PFSK-1 (cell line): Measurements from ENCODE around the gene LNP1.

Experiments used
- FOXP2 ChIP-seq: optimal IDR thresholded peaks from 2 replicates; pipeline ENCODE3; 2011; ENCODE audit warnings: borderline replicate concordance, control low read depth, inconsistent platforms; ENCODE audit not compliant: insufficient read depth; ENCODE audit errors: extremely low read length, extremely low read depth
- POLR2AphosphoS5 ChIP-seq: IDR thresholded peaks from 2 replicates; pipeline ENCODE4 v1.6.1; 2012; ENCODE audit warnings: low read depth, mild to moderate bottlenecking, control low read depth, low read length, moderate library complexity
- SIN3A ChIP-seq: IDR thresholded peaks from 2 replicates; pipeline ENCODE4 v1.6.1; 2012; ENCODE audit warnings: mild to moderate bottlenecking, low read length, moderate library complexity, borderline replicate concordance; ENCODE audit not compliant: insufficient read depth
- TAF1 ChIP-seq: IDR thresholded peaks from 2 replicates; pipeline ENCODE4 v1.6.1; 2012; ENCODE audit warnings: low read length, control low read depth, borderline replicate concordance; ENCODE audit not compliant: insufficient read depth
- TF ChIP-seq, protein P1 (sequence below), 2 experiments: IDR thresholded peaks; 2 replicates each; pipeline versions ENCODE4 v1.6.1 to v1.8.0; 2011 to 2012; ENCODE audit warnings: low read depth in 2 of 2, low read length in 2 of 2, control low read depth in 1 of 2, inconsistent platforms in 1 of 2, mild to moderate bottlenecking in 1 of 2, moderate library complexity in 1 of 2; ENCODE audit not compliant: insufficient read depth in 1 of 2

Gene LNP1

DNA sequence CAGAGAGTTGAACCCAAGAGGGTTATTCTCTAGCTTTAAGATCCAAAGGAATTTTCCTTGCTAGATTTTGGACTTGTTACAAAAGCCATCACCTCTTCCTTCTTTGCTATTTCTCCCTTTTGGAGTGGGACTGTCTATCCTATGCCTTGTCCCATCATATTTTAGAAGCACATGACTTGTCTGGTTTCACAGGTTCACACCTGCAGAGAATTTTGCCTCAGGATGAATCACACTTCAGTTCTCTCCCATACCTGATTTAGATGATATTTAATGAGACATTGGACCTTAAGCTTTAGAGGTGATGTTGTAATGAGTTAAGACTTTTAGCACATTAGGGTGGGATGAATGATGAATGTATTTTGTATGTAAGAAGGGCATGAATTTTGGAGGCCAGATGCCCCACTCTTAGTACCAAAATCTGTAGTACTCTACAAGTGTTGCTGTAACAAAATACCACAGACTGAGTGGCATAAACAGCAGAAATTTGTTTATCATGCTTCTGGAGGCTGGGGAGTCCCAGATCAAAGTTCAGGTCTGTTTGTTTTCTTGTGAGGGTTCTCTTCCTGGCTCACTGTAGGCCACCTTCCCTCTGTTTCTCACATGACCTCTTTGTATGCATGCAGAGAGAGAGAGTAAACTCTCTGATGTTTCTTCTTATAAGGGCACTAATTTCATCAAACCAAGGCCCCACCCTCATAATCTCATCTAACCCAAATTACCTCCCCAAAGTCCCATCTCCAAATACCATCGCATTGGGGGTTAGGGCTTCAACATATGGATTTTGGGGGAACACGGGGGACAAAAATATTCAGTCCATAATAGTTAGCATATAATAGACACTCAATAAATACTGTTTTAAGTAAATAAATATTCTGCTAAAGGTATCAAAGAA, 10.0 kb downstream of the LNP1 start:
- TF ChIP-seq SIN3A (no peak), POLR2AphosphoS5 (no peak), TAF1 (no peak), FOXP2 (no peak)
- TF ChIP-seq, protein P1, sequence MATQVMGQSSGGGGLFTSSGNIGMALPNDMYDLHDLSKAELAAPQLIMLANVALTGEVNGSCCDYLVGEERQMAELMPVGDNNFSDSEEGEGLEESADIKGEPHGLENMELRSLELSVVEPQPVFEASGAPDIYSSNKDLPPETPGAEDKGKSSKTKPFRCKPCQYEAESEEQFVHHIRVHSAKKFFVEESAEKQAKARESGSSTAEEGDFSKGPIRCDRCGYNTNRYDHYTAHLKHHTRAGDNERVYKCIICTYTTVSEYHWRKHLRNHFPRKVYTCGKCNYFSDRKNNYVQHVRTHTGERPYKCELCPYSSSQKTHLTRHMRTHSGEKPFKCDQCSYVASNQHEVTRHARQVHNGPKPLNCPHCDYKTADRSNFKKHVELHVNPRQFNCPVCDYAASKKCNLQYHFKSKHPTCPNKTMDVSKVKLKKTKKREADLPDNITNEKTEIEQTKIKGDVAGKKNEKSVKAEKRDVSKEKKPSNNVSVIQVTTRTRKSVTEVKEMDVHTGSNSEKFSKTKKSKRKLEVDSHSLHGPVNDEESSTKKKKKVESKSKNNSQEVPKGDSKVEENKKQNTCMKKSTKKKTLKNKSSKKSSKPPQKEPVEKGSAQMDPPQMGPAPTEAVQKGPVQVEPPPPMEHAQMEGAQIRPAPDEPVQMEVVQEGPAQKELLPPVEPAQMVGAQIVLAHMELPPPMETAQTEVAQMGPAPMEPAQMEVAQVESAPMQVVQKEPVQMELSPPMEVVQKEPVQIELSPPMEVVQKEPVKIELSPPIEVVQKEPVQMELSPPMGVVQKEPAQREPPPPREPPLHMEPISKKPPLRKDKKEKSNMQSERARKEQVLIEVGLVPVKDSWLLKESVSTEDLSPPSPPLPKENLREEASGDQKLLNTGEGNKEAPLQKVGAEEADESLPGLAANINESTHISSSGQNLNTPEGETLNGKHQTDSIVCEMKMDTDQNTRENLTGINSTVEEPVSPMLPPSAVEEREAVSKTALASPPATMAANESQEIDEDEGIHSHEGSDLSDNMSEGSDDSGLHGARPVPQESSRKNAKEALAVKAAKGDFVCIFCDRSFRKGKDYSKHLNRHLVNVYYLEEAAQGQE (IDR thresholded peaks at IDR 0.05; ENCODE audit: insufficient read depth in 1 of 2, low read depth in 2 of 2, low read length in 2 of 2), result no peak

DNA sequence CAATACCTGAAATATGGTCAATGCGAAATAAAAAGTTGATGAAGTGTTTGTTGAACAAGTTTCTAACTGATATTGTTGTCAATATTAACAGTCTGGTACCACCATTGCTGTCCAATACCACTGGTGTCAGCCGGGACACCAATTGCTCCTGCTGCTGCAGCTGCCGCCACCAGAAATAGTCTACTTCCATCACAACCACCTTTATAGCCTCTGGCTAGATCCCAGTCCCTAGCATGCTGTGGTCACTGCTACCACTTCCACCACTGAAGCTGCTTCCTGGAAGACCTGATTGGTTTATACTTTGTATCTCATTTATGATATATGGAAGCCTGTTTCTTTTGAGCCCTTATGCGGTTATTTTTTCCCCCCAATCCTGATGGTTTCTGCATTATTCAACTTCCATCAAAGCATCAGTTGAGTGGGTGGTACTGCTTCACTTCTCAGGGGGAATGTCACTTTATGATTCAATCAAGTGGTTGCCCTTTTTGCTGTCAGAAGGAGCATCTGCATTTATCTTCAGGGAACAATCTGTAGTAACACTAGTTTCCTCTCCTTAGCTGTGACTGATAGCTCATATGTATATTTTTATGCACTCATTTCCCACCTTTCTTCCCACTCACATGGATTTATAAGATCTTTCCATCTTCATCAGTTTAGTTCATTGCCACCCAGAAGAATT, 11.7 kb downstream of the LNP1 start:
- TF ChIP-seq FOXP2 (no peak), POLR2AphosphoS5 (no peak), TAF1 (no peak), SIN3A (no peak)
- TF ChIP-seq, protein P1 (IDR thresholded peaks at IDR 0.05; ENCODE audit: insufficient read depth in 1 of 2, low read depth in 2 of 2, low read length in 2 of 2), result no peak

DNA sequence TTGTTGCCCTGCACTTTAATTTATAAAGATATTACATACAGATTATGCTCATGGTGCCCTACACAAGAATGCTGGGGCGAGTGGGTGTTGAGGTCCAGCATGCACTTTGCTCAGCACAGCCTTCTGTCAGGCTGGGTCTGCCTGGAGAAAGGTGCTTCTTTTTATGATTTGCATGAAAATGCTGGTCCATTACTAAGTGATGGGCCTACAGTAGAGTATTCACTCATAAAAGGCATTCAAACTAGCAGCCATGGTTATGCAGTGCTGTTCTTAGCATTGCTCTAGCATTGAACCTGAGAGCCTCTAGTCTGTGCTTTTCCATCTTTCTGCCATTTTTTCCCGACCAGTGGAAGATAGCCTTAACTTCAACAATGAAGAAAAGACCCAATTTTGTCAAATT, 12.3 kb downstream of the LNP1 start:
- TF ChIP-seq POLR2AphosphoS5, result no peak
- no peak for TF ChIP-seq SIN3A
- no peak for TF ChIP-seq TAF1
- TF ChIP-seq, protein P1 (IDR thresholded peaks at IDR 0.05; ENCODE audit: insufficient read depth in 1 of 2, low read depth in 2 of 2, low read length in 2 of 2), result no peak
- TF ChIP-seq FOXP2, result no peak

DNA sequence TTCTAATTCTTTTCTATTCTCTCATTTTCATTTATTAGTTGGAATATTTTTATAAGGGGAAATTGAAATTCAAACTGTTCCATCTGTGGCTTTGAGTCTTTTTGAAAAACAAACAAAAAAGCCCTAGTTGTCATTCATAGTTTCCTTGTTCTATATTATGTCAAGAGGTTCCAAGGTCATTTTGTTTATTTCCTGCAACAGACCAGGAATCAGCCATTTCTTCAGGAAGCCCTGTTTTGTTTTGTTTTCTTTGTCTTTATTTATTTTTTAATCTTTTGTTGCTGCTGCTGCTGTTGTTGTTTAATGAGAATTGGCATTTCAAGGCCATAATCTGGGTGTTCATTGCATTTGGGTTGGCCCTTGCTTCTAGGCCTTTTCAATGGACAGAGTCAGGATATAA, 14.8 kb downstream of the LNP1 start:
- TF ChIP-seq FOXP2 (no peak), POLR2AphosphoS5 (no peak), SIN3A (no peak), TAF1 (no peak)
- TF ChIP-seq, protein P1 (IDR thresholded peaks at IDR 0.05; ENCODE audit: insufficient read depth in 1 of 2, low read depth in 2 of 2, low read length in 2 of 2), result no peak
